WTC11 (cell line): ENCODE data around the gene ZSWIM2.
A peak's percentile ranks its signal among the peaks of the same experiment; 100 is the strongest.

Source experiments
- ATF1 ChIP-seq: sonication (generic); formaldehyde crosslinking; IDR thresholded peaks from 2 replicates; pipeline ENCODE4 v1.8.1; 2023; ENCODE audit warnings: mild to moderate bottlenecking, moderate library complexity, missing genetic modification reagents
- ATF6 ChIP-seq: sonication (generic); formaldehyde crosslinking; IDR thresholded peaks from 2 replicates; pipeline ENCODE4 v1.8.1; 2023; ENCODE audit warnings: mild to moderate bottlenecking, missing genetic modification reagents
- CREB1 ChIP-seq: sonication (generic); formaldehyde crosslinking; IDR thresholded peaks from 2 replicates; pipeline ENCODE4 v1.8.0; 2023; ENCODE audit warnings: mild to moderate bottlenecking, missing genetic modification reagents
- CREM ChIP-seq: sonication (generic); formaldehyde crosslinking; IDR thresholded peaks from 2 replicates; pipeline ENCODE4 v1.8.1; 2022; ENCODE audit warnings: mild to moderate bottlenecking, missing genetic modification reagents, moderate library complexity
- CTCF ChIP-seq: fragments of 200-600 bp; IDR thresholded peaks from 2 replicates; pipeline ENCODE4 v1.8.0; 2022; ENCODE audit warnings: antibody characterized with exemption
- ELF4 ChIP-seq: sonication (generic); formaldehyde crosslinking; IDR thresholded peaks from 2 replicates; pipeline ENCODE4 v1.8.1; 2022; ENCODE audit warnings: low read depth, mild to moderate bottlenecking, moderate library complexity, missing genetic modification reagents
- FOXJ3 ChIP-seq: sonication (generic); formaldehyde crosslinking; IDR thresholded peaks from 2 replicates; pipeline ENCODE4 v1.9.0; 2021; ENCODE audit warnings: missing genetic modification reagents, mild to moderate bottlenecking, borderline replicate concordance
- USF2 ChIP-seq: sonication (generic); formaldehyde crosslinking; IDR thresholded peaks from 2 replicates; pipeline ENCODE4 v1.8.1; 2023; ENCODE audit warnings: mild to moderate bottlenecking, missing genetic modification reagents, moderate library complexity
- ZNF416 ChIP-seq: fragments of 250-450 bp; sonication (Bioruptor Pico); IDR thresholded peaks from 2 replicates; pipeline ENCODE4 v1.9.0; 2021; ENCODE audit warnings: mild to moderate bottlenecking, inconsistent platforms

GRCh38 chr2:186848873-186849578 lies at the start of gene ZSWIM2:
- TF ChIP-seq CREB1 (CRISPR knock-in tag) (no peak), CTCF (no peak), USF2 (CRISPR knock-in tag) (no peak), ELF4 (CRISPR knock-in tag) (no peak), FOXJ3 (CRISPR knock-in tag) (no peak), CREM (CRISPR knock-in tag) (0 out of 2 replicates have a peak, but pooled peaks have one; percentile 25), ATF1 (CRISPR knock-in tag) (no peak), ATF6 (CRISPR knock-in tag) (no peak), ZNF416 (no peak)
